RWPE1 (cell line): ENCODE results near the gene SLC12A3.

Experiments used
- CTCF ChIA-PET: fragments of 350-600 bp; sonication (Branson Sonifier 250); formaldehyde crosslinking; extraction: SDS; loops from one replicate; lab custom pipeline; 2021; lab: Yijun Ruan, JAX
- POLR2A ChIA-PET: fragments of 400-600 bp; formaldehyde crosslinking; extraction: SDS; loops from one replicate; lab custom pipeline; 2020; ENCODE audit warnings: antibody characterized with exemption; ENCODE audit not compliant: low non-redundant PET; lab: Yijun Ruan, JAX
- DNase-seq: peaks from one replicate; pipeline ENCODE4 v3.0.0; 2012; ENCODE audit warnings: low spot score
- H3K27ac ChIP-seq: fragments of 450-650 bp; 2 replicates; pipeline ENCODE4 v1.5.1; 2017
- CTCF ChIP-seq: fragments of 450-650 bp; conservative IDR thresholded peaks from 2 replicates; pipeline ENCODE4 v1.5.1; 2017; ENCODE audit warnings: low read depth, mild to moderate bottlenecking

SLC12A3 gene

GRCh38 chr16:56835320-56835719 is 29.7 kb upstream of the SLC12A3 start:
- DNase-seq: no peak
- ChIA-PET CTCF (no interaction called here), POLR2A (no interaction called here)
- no peak for TF ChIP-seq CTCF
- no peak overlapping the region; the same call in 1 of the 2 replicates for H3K27ac ChIP-seq

- CTCF ChIA-PET: interaction anchor here (0.5 to 0.7 kb wide), 3 partner anchors 14 to 50 kb away, joined by 3 to 4 read pairs (median 3); no protein-coding TSS in a partner anchor
Observed at GRCh38 chr16:56836410-56837230, 28.4 kb upstream of the SLC12A3 start.

GRCh38 chr16:56838622-56839337 is 26.2 kb upstream of the SLC12A3 start:
- ChIA-PET POLR2A (no interaction called here), CTCF (no interaction called here)
- DNase-seq: no peak
- H3K27ac ChIP-seq: no peak overlapping the region
- TF ChIP-seq CTCF: no peak

More at GRCh38 chr16:56836410-56837230, 28.4 kb upstream of the SLC12A3 start:
- TF ChIP-seq CTCF: no peak
- no peak for DNase-seq
- H3K27ac ChIP-seq: no peak overlapping the region
- POLR2A ChIA-PET: no interaction called here

DNA sequence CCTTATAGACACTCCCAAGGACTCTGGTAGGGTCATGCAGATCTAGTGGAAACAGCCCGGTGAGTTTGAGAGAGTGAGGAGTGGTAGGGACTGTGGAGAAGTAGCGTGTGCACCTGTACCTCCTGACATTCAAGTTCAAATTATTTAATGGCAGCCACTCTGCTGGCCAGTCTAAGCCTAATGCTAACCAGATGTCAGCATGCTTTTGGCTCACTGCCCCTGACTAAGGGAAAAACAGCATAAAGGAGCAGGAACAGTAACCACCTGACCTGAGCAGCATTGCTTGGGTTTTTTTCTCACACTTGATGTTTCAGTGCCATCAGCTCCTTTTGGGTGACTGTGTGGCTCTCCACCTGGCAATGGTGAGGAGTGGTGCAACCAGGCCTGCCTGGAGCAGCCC is 23.8 kb upstream of the SLC12A3 start:
- POLR2A ChIA-PET: no interaction called here
- no peak for DNase-seq
- TF ChIP-seq CTCF: no peak
- CTCF ChIA-PET: no interaction called here
- no peak overlapping the region for H3K27ac ChIP-seq

DNA sequence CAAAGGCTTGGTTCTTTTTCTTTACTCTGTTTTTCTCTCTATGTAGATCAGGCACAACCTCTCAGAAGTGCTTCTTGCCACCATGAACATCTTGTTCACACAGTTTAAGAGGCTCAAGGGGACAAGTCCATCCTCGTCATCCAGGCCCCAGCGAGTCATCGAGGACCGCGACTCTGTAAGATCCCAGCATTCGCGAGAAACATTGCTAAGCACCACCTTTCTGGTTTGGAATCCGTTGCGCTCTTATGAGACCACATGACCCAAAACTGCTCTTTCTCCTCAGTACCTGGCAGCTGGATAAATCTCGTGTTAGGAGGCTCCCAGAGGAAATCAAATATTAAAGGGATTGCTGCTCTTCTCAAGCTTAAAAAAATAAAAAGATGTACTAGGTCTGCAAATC is 23.3 kb upstream of the SLC12A3 start:
- POLR2A ChIA-PET: no interaction called here
- CTCF ChIA-PET: no interaction called here
- no peak overlapping the region for H3K27ac ChIP-seq
- no peak for TF ChIP-seq CTCF
- no peak for DNase-seq

GRCh38 chr16:56842133-56842532 is 22.9 kb upstream of the SLC12A3 start:
- ChIA-PET POLR2A (no interaction called here), CTCF (interaction anchor here (0.8 to 0.9 kb wide), 2 partner anchors 11 to 18 kb away, joined by 3 read pairs; no protein-coding TSS in a partner anchor)
- no peak for DNase-seq
- H3K27ac ChIP-seq: no peak overlapping the region
- no peak for TF ChIP-seq CTCF
